Hepatocyte (in vitro differentiated cells): Measurements from ENCODE around the gene SP100.

Source experiments
- CTCF ChIP-seq: fragments of 200-600 bp; sonication (generic); IDR thresholded peaks from 2 replicates; pipeline ENCODE4 v1.5.1; 2016; ENCODE audit warnings: antibody characterized with exemption, mild to moderate bottlenecking; ENCODE audit not compliant: poor library complexity
- EZH2phosphoT487 ChIP-seq: fragments of 200-600 bp; sonication (generic); IDR thresholded peaks from one replicate; pipeline ENCODE4 v1.6.1; 2018; ENCODE audit warnings: antibody characterized with exemption, mild to moderate bottlenecking, low read depth, moderate library complexity; ENCODE audit not compliant: unreplicated experiment, severe bottlenecking

GRCh38 chr2:230430957-230431910 lies 15.2 kb downstream of the SP100 start:
- TF ChIP-seq CTCF (no peak), EZH2phosphoT487 (no peak)
